Germinal center (tissue), 1 donor: Measurements from ENCODE around the gene SLC39A9.

Experiments
- DNase-seq: peaks from one replicate; pipeline ENCODE4 v3.0.0; 2012; ENCODE audit warnings: mixed read lengths, low spot score

The SLC39A9 gene, protein sequence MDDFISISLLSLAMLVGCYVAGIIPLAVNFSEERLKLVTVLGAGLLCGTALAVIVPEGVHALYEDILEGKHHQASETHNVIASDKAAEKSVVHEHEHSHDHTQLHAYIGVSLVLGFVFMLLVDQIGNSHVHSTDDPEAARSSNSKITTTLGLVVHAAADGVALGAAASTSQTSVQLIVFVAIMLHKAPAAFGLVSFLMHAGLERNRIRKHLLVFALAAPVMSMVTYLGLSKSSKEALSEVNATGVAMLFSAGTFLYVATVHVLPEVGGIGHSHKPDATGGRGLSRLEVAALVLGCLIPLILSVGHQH

DNA sequence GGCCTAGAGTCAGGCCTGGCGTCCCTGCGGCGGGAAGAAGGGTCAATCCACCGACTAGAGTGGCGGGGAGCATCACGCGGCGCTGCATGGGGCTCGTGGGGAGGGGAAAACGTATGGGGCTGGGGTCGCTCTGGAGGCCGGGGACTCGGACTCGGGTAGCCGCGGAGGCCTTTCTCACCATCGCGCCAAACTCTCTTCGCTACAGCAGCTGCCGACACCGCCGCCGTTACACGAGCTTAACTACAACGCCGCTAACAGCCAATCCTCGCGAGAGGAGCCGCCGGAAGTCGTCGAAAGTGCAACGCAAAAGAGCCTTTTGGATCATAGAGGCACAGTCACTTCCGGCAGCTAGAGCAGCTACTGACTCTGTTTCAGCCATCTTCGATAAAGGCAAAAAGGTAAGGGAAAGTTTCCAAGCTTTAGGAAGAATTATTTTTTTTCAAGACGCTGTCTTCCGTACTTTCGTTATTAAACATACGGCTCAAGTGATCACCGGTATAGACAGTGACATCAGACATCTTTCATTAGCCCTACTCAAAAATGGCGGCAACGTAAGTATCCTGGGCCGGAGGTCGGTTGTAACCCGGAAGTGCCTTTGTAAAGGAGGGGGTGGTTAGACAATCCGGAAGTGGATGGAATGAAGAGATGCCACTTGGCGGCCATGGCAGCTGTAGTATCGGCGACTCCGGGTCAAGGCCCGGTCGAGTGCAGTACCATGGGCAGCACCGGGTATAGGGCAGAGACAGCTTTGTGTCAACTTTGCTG lies at the start of gene SLC39A9, which contains the start of gene ERH:
SLC39A9 (plus strand) TSS at position 640 of the 765 bp plus-strand sequence. CDS start 678 bp downstream, outside the sequence.
ERH (minus strand) TSS at position 247 of the 765 bp plus-strand sequence; CDS start at position 181, 66 bp downstream.
- DNase-seq: peak; percentile 92

DNA sequence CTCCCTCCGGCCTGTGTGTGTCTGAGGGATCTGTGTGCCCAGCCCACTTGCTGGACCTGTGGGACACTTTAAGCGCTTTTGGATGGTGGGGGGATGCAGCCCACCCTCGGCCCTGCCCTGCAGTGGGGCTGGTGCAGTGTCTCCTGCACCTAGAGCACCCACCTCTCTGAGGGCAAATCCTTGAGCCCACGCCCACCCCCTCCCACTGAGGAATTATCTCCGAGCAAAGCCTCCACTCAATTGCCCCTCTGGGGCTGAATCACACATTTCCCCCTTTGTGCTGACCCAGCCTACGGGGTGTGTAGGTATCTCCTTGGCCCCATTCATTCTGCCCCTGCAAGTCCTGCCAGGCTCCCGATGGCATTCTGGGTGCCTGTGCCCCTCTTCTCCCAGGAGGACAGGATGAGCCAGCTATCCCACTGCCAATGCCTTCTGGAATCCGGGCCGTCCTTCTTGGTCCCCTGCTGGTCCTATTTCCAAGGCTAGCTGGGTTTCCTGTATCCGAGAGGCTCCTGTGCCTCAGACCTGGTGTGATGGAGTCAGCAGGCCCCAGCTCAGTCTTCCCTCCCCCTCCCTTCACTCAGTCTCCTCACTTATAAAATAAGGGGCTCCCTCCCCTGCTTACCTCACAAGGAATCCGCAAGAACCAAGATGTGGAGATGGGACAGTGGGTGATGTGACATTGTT lies 49.3 kb upstream of the SLC39A9 start:
- no peak for DNase-seq

DNA sequence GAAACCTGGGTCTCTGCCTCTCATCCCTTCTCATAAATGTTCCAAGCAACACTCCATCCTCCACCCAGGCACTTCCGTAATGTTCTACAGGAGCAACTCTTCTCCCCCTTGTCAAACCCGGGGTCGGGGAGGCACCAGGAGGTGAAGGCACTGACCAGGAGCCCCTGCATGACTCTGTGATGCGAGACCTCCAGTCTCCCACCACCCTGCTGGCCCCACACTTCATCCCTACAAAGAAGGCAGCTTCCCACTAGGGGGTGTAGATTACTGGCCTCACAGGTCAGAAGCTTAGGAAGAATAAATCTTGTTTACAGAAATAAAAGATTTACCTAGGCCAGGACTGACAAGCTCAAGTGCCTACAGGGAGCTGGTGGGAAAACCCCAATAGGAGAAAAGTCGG lies 47.6 kb upstream of the SLC39A9 start:
- DNase-seq: no peak

DNA sequence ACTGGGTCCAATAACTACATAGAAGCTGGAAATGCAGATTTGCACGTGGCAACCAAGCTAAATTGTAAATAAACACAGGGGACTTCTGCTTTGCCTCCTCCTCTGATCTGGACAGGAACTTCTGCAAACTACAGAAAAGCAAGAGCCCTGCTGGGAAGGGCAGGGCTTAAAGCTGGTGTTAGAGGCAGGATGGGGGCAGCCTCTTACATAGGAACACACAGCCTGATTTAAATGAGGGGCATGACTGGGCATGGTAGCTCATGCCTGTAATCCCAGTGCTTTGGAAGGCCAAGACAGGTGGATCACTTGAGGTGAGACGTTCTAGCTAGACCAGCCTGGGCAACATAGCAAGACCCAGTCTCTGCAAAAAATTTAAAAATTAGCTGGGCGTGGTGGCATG lies 47.1 kb upstream of the SLC39A9 start:
- DNase-seq: peak; percentile 43

DNA sequence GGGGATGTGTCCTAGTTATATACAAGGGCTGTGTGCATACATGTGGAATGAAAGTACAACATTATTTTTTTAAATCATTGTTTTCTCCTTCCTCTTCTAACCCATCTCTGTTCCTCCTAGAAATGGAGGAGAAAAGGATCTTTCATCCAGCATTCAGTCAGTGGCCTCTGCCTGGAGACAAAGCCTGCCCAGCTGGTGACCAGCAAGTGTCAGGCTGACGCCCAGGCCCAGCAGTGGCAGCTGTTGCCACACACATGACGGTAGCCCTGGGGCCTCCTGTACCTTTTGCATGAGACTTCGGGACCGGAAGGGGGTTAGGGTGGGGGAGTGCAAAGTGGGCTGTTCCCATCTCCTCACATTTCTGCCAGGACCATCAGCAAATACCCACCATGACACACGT lies 46.6 kb upstream of the SLC39A9 start:
- DNase-seq: no peak

DNA sequence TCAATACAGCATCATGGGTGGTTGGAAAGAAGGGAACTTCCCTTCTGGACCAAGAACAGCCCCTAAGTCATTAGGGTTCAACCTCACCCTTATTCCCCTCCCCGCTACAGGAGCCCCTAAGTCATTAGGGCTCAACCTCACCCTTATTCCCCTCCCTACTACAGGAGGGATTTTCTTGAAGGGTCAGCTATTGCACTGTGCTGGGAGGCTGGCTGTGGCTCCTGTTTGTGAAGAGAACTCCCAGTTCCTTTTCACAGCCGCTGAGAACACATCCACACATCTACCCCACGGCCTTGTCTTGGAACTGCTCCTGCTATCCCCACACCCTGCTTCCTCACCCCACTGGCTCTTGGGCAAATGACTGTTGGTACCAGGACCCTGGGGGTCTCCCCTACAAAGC lies 45.3 kb upstream of the SLC39A9 start:
- DNase-seq: no peak

DNA sequence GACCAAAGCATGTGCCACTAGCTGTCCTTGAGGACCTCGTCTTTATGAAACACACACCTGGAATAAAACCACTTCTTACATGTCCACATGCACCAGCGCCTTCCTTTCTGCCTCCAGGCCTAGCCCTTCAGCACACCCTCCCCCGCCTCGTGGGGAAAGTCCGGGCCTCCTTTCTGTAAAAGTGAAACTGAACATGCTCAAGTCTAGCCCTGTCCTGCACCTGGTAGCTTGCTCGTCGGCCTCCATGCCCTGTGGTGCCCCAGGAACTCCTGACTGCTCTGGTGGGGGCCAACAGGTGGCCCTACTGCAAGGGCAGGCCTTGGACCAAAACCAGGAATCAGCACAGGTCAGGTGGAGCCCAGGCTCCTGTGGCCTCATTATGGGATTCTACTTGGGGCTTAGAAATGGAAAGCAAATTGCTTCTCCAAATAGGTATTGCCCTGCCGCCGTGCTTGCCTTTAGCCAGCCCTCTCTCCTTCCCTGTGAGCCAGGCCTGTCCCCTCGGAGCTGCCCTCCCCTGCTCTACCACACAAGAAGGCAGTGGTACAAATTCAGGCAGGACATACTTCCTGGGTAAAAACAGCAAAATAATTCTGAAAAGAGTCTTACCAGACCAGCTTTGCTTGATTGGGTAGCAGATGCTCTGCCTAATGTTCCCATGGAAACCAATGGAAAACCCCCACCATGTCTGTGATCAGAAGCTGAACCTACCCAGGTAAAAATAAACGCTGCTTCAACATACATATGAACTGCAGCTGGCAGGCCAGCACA lies 43.9 kb upstream of the SLC39A9 start:
- peak; percentile 84 for DNase-seq

DNA sequence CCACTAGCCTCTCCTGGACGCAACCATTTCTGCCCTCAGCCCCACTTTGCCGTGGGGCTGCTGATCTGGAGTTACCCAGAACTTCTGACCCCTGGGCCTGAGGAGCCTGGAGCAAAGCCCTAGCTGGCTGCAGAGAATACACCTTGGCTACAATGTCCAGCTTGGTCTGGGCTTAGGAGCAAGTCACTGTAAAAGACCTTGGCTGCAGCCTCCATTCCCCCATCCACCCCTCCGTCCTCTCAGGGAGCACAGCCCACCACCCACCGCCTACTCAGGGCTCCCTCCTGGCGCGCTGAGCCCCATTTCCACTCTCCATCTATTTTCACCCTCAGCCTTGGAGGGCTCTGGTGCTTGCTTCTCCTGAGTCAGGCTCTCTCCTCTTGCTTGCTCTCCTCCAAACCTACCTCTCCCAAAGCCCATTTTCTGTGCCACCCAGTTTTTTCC lies 43.3 kb upstream of the SLC39A9 start:
- DNase-seq: no peak

DNA sequence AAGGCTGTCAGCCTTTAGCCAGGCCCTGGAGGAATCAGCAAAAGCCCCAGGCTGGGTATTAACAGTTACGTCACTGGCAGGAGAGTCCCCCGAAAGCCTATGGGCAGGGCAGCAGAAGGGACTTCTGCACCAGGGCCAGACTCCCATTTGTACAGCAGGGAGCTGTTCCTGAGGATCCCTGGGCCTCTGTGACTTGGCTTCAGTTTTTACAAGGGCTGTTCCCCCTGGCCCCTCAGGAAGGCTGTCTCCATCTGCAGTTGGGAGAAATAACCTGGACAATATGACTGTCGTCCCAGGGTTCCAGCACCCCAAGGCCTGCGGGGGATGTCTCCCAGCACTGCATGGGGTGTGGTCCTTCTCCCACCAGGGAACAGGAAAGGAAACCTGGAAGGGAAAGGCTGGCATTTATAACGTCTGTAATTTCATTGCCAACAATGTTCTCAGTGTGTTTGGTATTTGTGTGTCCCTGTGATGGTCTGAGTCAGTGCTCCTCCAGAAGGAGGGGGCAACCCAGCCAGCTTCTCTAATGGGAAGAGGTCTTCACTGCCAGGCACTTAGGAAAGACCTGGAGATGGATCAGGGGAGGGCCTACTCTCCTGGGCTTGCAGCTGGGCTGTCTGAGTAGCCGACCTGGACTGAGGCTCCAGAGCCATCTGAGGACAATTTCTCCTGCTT lies 42.7 kb upstream of the SLC39A9 start:
- DNase-seq: no peak

DNA sequence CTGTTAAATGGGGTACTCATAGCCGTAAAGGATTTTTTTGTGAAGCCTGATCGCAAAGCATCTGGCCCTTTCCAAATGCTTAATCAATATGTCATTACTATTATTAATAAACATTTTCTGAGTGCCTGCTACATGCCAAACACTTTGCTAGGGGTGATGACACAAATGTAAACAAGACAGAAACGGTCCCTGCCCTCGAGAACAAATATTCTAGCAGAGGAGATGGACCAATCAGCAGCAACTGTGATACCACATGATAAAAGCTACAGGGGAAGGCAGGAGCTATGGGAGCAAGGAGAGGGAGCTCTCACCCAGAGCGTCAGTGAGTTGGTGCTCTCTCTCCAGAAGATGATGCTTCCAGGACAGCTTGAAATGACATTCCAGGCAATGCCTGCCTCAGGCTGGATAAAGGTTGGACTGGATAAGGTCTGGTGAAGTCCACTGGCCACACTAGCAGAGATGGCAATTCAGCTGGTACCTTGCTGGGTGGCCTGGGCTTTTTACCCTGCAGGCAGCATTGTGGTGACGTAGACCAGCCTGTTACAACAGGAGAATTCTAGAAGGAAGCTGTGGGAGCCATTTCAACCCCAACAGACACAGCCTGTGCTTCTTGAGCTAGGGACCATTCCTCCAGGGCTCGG lies 41.5 kb upstream of the SLC39A9 start:
- no peak for DNase-seq

DNA sequence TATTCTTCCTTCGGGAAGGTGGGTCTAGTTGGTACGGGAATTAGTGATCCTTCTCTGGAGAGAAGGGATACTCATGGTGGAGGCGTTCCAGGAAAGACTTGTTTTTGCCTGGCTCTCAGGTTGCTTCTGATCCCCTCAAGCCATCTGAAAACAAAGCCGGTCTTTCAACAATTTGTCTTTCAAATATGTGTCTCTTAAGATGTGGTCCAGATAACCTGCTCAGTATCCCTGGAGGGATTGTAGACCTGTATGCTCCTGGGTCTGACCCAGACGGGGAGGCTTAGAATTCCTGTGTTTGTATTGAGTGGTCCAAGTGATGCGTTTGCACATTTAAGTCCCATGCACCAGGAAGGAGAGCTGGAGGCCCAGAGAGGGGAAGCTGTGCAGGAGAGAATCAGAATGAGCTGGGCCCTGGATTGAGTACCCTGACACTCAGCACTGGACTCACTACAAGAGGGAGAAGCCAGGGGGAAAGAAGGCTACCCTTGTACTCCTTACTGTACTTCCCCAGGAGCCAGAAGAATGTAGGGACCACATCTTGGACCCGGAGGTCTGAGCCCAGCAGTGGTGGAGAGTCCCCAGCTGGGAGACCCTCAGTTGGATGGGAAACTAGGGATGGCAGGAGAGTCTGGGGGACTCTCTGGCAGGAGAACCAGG lies 40.8 kb upstream of the SLC39A9 start:
- no peak for DNase-seq

DNA sequence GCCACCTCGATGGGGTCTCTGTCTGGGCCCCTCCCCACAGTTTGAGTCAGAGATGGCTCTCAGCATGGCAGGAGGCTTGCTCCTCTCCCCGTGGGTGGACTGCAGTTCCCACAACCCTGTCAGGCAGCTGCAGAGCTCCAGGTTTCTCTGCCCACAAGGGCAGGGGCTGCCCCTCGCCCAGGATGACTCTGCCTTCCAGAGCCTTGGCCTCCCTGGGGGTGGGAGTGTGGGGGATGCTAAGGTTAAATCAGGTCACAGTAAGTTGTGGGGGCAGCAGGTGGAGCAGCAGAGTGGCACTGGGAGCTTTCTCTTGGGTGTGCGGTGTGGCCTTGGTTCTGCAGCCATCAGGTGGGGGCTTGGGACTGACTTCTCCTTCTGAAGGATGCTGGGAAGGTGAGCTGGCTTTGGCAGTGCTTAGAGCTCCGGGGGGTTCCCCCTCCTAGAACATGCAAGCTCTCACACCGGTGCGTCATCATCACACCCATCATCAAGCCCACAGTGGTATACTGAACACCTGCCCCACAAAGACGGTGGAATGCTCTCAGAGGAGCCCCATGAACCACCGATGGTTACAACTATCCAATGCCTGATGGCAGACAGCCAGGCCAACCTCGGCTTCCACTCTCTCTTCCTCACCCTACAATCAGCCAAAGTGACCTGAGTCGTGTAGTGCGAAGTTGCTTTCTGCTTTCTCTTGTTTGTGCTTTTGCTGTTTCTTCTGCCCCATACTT lies 40.1 kb upstream of the SLC39A9 start:
- no peak for DNase-seq

DNA sequence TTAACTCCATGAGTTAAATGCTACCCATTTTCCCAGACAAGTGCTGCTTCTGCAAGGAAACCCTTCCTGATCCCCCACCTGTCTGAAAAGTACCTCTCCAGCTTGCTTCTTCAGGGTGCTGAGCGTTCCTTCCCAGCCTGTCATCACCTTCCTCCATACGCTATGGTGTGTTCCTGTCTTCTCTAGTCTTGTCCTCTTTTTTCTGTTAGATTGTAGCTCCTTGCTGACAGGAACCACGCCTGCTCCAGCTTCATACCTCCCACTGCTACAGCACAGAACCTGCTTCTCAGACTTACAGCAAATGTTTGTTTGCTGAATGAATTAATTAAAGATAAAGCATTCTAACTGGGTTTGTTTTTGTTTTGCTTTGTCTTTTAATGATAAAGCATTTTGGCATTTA lies 39.5 kb upstream of the SLC39A9 start:
- no peak for DNase-seq

DNA sequence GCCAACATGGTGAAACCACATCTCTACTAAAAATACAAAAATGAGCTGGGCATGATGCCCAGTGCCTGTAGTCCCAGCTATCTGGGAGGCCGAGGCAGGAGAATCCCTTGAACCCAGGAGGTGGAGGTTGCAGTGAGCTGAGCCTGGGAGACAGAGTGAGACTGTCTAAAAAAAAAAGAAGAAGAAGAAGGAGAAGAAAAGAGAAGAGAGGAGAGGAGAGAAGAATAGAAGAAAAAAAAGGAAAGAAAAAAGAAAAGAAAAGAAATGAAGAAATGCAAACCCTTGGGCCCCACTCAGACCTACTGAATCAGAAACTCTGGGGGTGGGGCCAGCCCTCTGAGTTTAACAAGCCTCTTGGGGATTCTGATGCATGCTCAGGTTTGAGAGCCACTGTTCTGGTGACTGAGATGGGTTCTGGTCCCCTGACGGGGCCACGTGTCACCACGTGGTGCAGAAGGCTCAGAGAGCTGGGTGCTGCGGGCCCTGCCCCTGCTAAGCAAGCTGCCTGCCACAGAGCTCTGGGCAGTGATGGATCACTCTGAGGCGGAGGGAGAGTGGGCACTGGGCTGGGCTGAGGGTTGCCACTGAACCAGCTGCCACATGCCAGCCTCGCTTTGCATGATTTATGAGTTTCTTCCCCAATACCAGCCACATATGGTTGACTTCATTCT lies 37.9 kb upstream of the SLC39A9 start:
- peak; percentile 45 for DNase-seq

DNA sequence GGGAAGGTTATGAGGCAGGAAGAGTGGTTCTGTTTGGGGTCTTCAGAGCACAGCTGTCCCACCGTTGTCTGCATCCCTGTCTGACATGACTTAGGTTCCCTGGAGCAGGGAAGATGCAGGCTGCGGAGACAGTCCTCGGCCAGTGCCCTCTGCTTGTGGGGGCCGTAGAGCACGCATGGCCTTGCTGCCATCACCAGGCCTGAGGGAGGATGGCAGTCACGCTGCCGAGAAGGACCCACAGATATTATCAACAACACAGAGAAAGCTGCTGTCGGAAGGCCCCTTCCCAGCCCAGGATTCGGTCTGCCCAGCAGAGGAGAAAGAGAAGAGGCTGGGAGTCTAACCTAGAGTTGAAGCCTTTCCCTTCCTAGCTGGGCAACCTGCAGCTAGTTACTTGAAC lies 35.4 kb upstream of the SLC39A9 start:
- no peak for DNase-seq

DNA sequence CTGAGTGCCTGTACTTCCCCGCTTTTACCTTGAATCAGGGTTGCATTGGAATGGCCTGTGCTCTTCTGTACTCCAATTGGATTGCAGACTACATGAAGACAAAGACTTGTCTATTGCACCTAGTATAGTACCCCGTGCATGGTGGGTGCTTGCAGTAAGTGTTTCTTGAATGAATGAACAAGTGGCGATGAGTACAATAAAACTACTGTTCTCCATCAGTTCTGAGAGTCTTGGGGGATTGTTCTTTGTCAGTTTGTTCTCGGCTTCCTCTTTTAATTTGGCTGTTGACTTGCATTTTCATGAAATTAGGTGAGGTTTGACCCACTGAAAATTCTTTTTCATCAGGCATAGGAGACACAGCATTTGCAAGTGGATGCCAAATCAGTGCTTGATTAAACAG lies 34.5 kb upstream of the SLC39A9 start:
- no peak for DNase-seq

DNA sequence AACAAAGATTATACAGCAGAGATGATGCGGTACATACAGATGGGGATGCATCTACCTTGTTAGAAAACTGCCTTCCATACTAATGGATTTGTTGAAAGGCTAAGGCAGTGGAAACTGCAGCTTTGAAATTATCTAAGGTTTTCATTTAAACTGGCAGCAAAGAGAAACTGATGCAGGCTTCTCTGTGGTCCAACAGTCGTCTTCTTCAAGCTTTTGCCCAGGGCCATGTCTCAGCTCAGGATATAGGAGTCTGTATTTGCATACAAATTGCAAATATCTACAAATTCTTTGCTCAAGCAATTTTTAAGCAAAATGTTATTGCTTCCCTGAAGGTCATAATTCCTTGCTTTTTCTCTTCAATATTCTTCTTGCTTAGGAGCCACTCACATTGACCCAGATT lies 34.1 kb upstream of the SLC39A9 start:
- DNase-seq: no peak

DNA sequence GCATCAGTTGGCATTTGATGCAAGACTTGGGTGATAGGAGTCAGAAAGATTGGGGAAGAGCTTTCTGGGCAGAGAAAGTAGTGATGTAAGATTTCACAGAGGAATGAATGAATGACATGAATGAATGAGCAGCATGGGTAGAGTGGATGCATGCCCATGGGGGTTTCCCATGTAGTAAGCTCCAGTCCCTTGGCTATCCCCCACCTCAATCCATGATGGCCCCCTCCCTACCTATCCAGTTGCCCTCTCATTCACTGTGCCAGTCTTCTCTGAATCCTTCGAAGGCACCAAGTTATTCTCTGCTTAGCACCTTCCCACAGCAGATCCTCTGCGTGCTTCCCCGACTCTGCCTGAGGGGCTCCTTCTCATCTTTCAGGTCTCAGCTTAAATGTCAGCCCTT lies 32.4 kb upstream of the SLC39A9 start:
- DNase-seq: no peak

DNA sequence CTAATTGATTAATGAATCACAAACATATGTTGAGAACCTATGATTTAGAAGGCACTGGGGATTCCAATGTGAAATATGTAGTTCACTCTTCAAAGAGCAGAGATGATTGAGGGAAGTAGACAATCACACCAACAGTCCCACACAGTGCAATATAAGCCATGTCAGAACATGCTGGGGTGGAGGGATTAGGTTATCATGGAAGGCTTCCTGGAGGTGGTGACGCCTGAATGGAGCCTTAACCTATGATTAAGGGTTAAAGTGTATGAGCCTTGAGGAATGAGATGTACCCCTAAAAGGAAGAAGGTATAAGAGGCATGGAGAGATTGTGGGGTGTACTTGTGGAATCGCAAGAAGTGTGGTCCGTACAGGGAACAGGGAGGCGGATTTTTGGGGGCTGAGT lies 31.7 kb upstream of the SLC39A9 start:
- DNase-seq: no peak
